HEK293 (cell line): Measurements from ENCODE around the gene FTO.

ENCODE experiments used
- CTCF ChIA-PET: fragments of 350-600 bp; formaldehyde crosslinking; extraction: SDS; loops from one replicate; lab custom pipeline; 2021; ENCODE audit warnings: antibody characterized with exemption; lab: Yijun Ruan, JAX
- POLR2A ChIA-PET: fragments of 300-600 bp; formaldehyde crosslinking; extraction: SDS; loops from one replicate; lab custom pipeline; 2020; ENCODE audit warnings: antibody characterized with exemption, inconsistent platforms; lab: Yijun Ruan, JAX
- H3K27ac ChIP-seq: fragments of 200-500 bp; sonication (Bioruptor generic); 2 replicates; pipeline ENCODE4 v1.5.1; 2014; ENCODE audit warnings: low read depth, low read length, control low read depth, inconsistent platforms; ENCODE audit errors: extremely low read depth
- H3K36me3 ChIP-seq, 2 experiments: fragments of 200-500 bp in 1 of 2; sonication (Bioruptor generic) in 1 of 2; 1 replicate in 1 of 2; 2 replicates in 1 of 2; pipeline ENCODE4 v1.5.1; 2014 to 2017; ENCODE audit warnings: inconsistent platforms in 2 of 2, low read length in 2 of 2; ENCODE audit not compliant: control insufficient read depth in 2 of 2, insufficient read depth in 1 of 2
- H3K4me1 ChIP-seq: fragments of 200-500 bp; sonication (Bioruptor generic); 2 replicates; pipeline ENCODE4 v1.5.1; 2014; ENCODE audit warnings: mild to moderate bottlenecking, low read length, inconsistent platforms; ENCODE audit not compliant: control insufficient read depth, insufficient read depth
- H3K4me3 ChIP-seq: 2 replicates; pipeline ENCODE4 v1.5.1; 2011; ENCODE audit warnings: low read depth, mild to moderate bottlenecking, control low read depth, low read length, moderate library complexity
- H3K9me3 ChIP-seq: fragments of 200-500 bp; sonication (Bioruptor generic); 2 replicates; pipeline ENCODE4 v1.5.1; 2014; ENCODE audit warnings: low read depth, low read length, inconsistent platforms; ENCODE audit not compliant: control insufficient read depth, insufficient read depth
- GFI1B ChIP-seq: fragments of 450-650 bp; formaldehyde crosslinking; IDR thresholded peaks from 2 replicates; pipeline ENCODE4 v1.5.1; 2016; ENCODE audit warnings: missing biosample characterization, missing genetic modification characterization
- KLF17 ChIP-seq: fragments of 450-650 bp; formaldehyde crosslinking; IDR thresholded peaks from 2 replicates; pipeline ENCODE4 v1.5.1; 2016; ENCODE audit warnings: missing biosample characterization, missing genetic modification characterization
- PRDM1 ChIP-seq: fragments of 450-650 bp; formaldehyde crosslinking; IDR thresholded peaks from 2 replicates; pipeline ENCODE4; 2016; ENCODE audit warnings: missing biosample characterization, missing genetic modification characterization
- SALL2 ChIP-seq: fragments of 450-650 bp; formaldehyde crosslinking; IDR thresholded peaks from 2 replicates; pipeline ENCODE4 v1.5.0; 2017; ENCODE audit warnings: missing biosample characterization, mild to moderate bottlenecking, missing genetic modification characterization, borderline replicate concordance
- SP3 ChIP-seq: fragments of 450-650 bp; formaldehyde crosslinking; IDR thresholded peaks from 2 replicates; pipeline ENCODE4 v1.5.1; 2016; ENCODE audit warnings: missing biosample characterization, missing genetic modification characterization
- WT1 ChIP-seq: fragments of 450-650 bp; formaldehyde crosslinking; IDR thresholded peaks from 2 replicates; pipeline ENCODE4 v1.5.1; 2016; ENCODE audit warnings: missing biosample characterization, missing genetic modification characterization
- YY2 ChIP-seq: fragments of 450-650 bp; formaldehyde crosslinking; IDR thresholded peaks from 2 replicates; pipeline ENCODE4 v1.5.1; 2016; ENCODE audit warnings: missing biosample characterization, missing genetic modification characterization
- ZBTB21 ChIP-seq: fragments of 450-650 bp; formaldehyde crosslinking; IDR thresholded peaks from 2 replicates; pipeline ENCODE4 v1.5.1; 2017; ENCODE audit warnings: missing biosample characterization, missing genetic modification characterization
- ZBTB44 ChIP-seq: fragments of 450-650 bp; IDR thresholded peaks from 2 replicates; pipeline ENCODE4 v1.5.1; 2018; ENCODE audit warnings: missing biosample characterization, mild to moderate bottlenecking, missing genetic modification characterization
- ZEB2 ChIP-seq: fragments of 450-650 bp; formaldehyde crosslinking; IDR thresholded peaks from 2 replicates; pipeline ENCODE4 v1.5.1; 2016; ENCODE audit warnings: missing biosample characterization, missing genetic modification characterization
- ZNF148 ChIP-seq: fragments of 450-650 bp; formaldehyde crosslinking; IDR thresholded peaks from 2 replicates; pipeline ENCODE4 v1.5.0; 2017; ENCODE audit warnings: missing biosample characterization, missing genetic modification characterization, borderline replicate concordance
- ZNF311 ChIP-seq: fragments of 450-650 bp; formaldehyde crosslinking; IDR thresholded peaks from 2 replicates; pipeline ENCODE4 v1.5.1; 2017; ENCODE audit warnings: missing biosample characterization, missing genetic modification characterization, borderline replicate concordance
- ZNF350 ChIP-seq: fragments of 450-650 bp; formaldehyde crosslinking; IDR thresholded peaks from 2 replicates; pipeline ENCODE4 v1.5.0; 2017; ENCODE audit warnings: missing biosample characterization, mild to moderate bottlenecking, missing genetic modification characterization
- ZNF391 ChIP-seq: fragments of 450-650 bp; formaldehyde crosslinking; IDR thresholded peaks from 2 replicates; pipeline ENCODE4 v1.5.1; 2016; ENCODE audit warnings: low read depth, missing biosample characterization, missing genetic modification characterization, borderline replicate concordance
- ZNF510 ChIP-seq: fragments of 450-650 bp; formaldehyde crosslinking; IDR thresholded peaks from 2 replicates; pipeline ENCODE4 v1.5.1; 2018; ENCODE audit warnings: mild to moderate bottlenecking, missing genetic modification characterization, missing biosample characterization; ENCODE audit not compliant: insufficient replicate concordance
- ZNF518A ChIP-seq: fragments of 450-650 bp; formaldehyde crosslinking; conservative IDR thresholded peaks from 2 replicates; pipeline ENCODE4 v1.5.1; 2016; ENCODE audit warnings: low read depth, missing biosample characterization, missing genetic modification characterization
- ZNF555 ChIP-seq: fragments of 450-650 bp; formaldehyde crosslinking; conservative IDR thresholded peaks from 2 replicates; pipeline ENCODE4 v1.5.1; 2017; ENCODE audit warnings: missing biosample characterization, mild to moderate bottlenecking, missing genetic modification characterization, inconsistent platforms
- ZNF600 ChIP-seq: fragments of 450-650 bp; formaldehyde crosslinking; IDR thresholded peaks from 2 replicates; pipeline ENCODE4 v1.5.1; 2016; ENCODE audit warnings: missing biosample characterization, missing genetic modification characterization
- ZNF747 ChIP-seq: fragments of 450-650 bp; formaldehyde crosslinking; IDR thresholded peaks from 2 replicates; pipeline ENCODE4 v1.5.1; 2016; ENCODE audit warnings: missing biosample characterization, missing genetic modification characterization
- ZNF843 ChIP-seq: fragments of 450-650 bp; formaldehyde crosslinking; IDR thresholded peaks from 2 replicates; pipeline ENCODE4 v1.5.1; 2016; ENCODE audit warnings: missing biosample characterization, missing genetic modification characterization

FTO gene

GRCh38 chr16:53817812-53818550, 114.0 kb downstream of the FTO start (continued):
- TF ChIP-seq ZNF148 (tag by site-specific recombination) (no peak), ZNF391 (tag by site-specific recombination) (no peak), ZNF747 (tag by site-specific recombination) (no peak), ZBTB44 (no peak), ZNF600 (tag by site-specific recombination) (no peak)

GRCh38 chr16:53821487-53821886, 117.5 kb downstream of the FTO start:
- ChIA-PET CTCF (no interaction called here), POLR2A (no interaction called here)
- H3K4me1 ChIP-seq = no peaks in the 10 kb centered on the region; the same call in 1 of the 2 replicates
- H3K27ac ChIP-seq = no peak overlapping the region
- no peak for TF ChIP-seq SALL2 (tag by site-specific recombination)
- TF ChIP-seq ZEB2 (tag by site-specific recombination) = no peak
- TF ChIP-seq YY2 = no peak
- TF ChIP-seq PRDM1 (tag by site-specific recombination) = no peak
- TF ChIP-seq WT1 (tag by site-specific recombination) = no peak
- TF ChIP-seq ZNF843 = no peak
- TF ChIP-seq KLF17 (tag by site-specific recombination) = no peak
- TF ChIP-seq ZNF311 (tag by site-specific recombination) = no peak
- no peak for TF ChIP-seq ZNF555
- TF ChIP-seq ZNF518A (tag by site-specific recombination) = no peak
- TF ChIP-seq SP3 (tag by site-specific recombination) = no peak
- TF ChIP-seq GFI1B (tag by site-specific recombination) = no peak
- no peak for TF ChIP-seq ZNF350 (tag by site-specific recombination)
- TF ChIP-seq ZBTB21 (tag by site-specific recombination) = no peak
- no peak for TF ChIP-seq ZNF510 (tag by site-specific recombination)
- TF ChIP-seq, all 188 proteins: peak for 0
- Histone ChIP-seq H3K4me3 (no peak overlapping the region), H3K36me3 (peaks cover 0 to 8% of the 10 kb centered on the region in 2 experiments; a peak in 1 of 3 replicates), H3K9me3 (no peaks in the 10 kb centered on the region)
